H1 (cell line): ENCODE measurements around the gene RASL11B. TPM values are rescaled to one million over a fixed set of nuclear protein-coding genes. Genes with fewer than 3 reads are reported as not detected.

Source experiments
- CTCF ChIA-PET: fragments of 300-600 bp; sonication (Branson Sonifier 250); formaldehyde crosslinking; loops from one replicate; lab custom pipeline; 2021; ENCODE audit not compliant: partially characterized antibody; lab: Charles Lee
- POLR2A ChIA-PET: fragments of 300-600 bp; sonication (Branson Sonifier 250); formaldehyde crosslinking; loops from one replicate; lab custom pipeline; 2021; ENCODE audit warnings: inconsistent platforms; ENCODE audit not compliant: partially characterized antibody; lab: Charles Lee
- DNase-seq, 2 experiments: peaks; one replicate each; pipeline versions ENCODE4 v3.0.0 to v3.0.0-alpha.2; 2010 to 2022; ENCODE audit warnings: low spot score in 2 of 2, low read depth in 1 of 2, mixed read lengths in 1 of 2
- FAIRE-seq: peaks from 2 replicates; lab custom pipeline; 2011; peaks lifted over from hg19 to GRCh38; lab: Jason Lieb, UNC
- H2AFZ ChIP-seq: 2 replicates; pipeline ENCODE4 v1.8.1; 2012; ENCODE audit warnings: low read length, inconsistent platforms
- H2AK5ac ChIP-seq: 2 replicates; pipeline ENCODE4 v1.6.1; 2013; ENCODE audit warnings: low read depth, low read length
- H2BK120ac ChIP-seq: replicated peaks from 2 replicates; pipeline ENCODE3; 2013; ENCODE audit warnings: low read depth, low read length, inconsistent platforms
- H2BK12ac ChIP-seq: 2 replicates; pipeline ENCODE4 v1.6.1; 2013; ENCODE audit warnings: low read depth, low read length
- H2BK15ac ChIP-seq: 2 replicates; pipeline ENCODE4 v1.6.1; 2013; ENCODE audit warnings: low read length
- H2BK20ac ChIP-seq: 2 replicates; pipeline ENCODE4 v1.6.1; 2013; ENCODE audit warnings: low read length
- H2BK5ac ChIP-seq: 2 replicates; pipeline ENCODE4 v1.6.1; 2013; ENCODE audit warnings: low read depth, low read length
- H3K14ac ChIP-seq: 2 replicates; pipeline ENCODE4 v1.6.1; 2013; ENCODE audit warnings: inconsistent platforms; ENCODE audit not compliant: insufficient read length
- H3K18ac ChIP-seq: 2 replicates; pipeline ENCODE4 v1.6.1; 2013; ENCODE audit warnings: low read length; ENCODE audit errors: extremely low read depth
- H3K23ac ChIP-seq: 2 replicates; pipeline ENCODE4 v1.6.1; 2013; ENCODE audit warnings: inconsistent platforms; ENCODE audit not compliant: insufficient read length
- H3K23me2 ChIP-seq: 2 replicates; pipeline ENCODE4 v1.6.1; 2013; ENCODE audit warnings: low read depth, low read length
- H3K27ac ChIP-seq: 2 replicates; pipeline ENCODE4 v1.6.1; 2011; ENCODE audit warnings: low read depth, low read length, inconsistent platforms
- H3K27me3 ChIP-seq, 4 experiments: replicated peaks in 1 of 4; 1 replicate in 1 of 4; 2 replicates in 3 of 4; pipeline versions ENCODE4 v1.6.1 to v1.8.1; 2011 to 2013; ENCODE audit warnings: low read length in 3 of 4, mild to moderate bottlenecking in 3 of 4, inconsistent platforms in 2 of 4, mixed read lengths in 2 of 4, moderate library complexity in 1 of 4; ENCODE audit not compliant: control insufficient read depth in 3 of 4, insufficient read depth in 3 of 4; ENCODE audit errors: extremely low read depth in 1 of 4
- H3K36me3 ChIP-seq, 4 experiments: 2 replicates each; pipeline versions ENCODE4 v1.6.1 to v1.8.1; 2011 to 2013; ENCODE audit warnings: mild to moderate bottlenecking in 4 of 4, low read length in 3 of 4, moderate library complexity in 2 of 4, control low read depth in 1 of 4, inconsistent platforms in 1 of 4; ENCODE audit not compliant: insufficient read depth in 4 of 4, control insufficient read depth in 2 of 4
- H3K4ac ChIP-seq: replicated peaks from 2 replicates; pipeline ENCODE3; 2013; ENCODE audit warnings: low read length, low read depth, mixed read lengths, inconsistent platforms; ENCODE audit not compliant: insufficient read length
- H3K4me1 ChIP-seq, 4 experiments: replicated peaks in 1 of 4; 1 replicate in 1 of 4; 2 replicates in 3 of 4; pipeline versions ENCODE4 v1.6.1 to v1.8.1; 2011 to 2013; ENCODE audit warnings: low read length in 3 of 4, inconsistent platforms in 2 of 4, mixed read lengths in 1 of 4; ENCODE audit not compliant: insufficient read depth in 4 of 4, control insufficient read depth in 3 of 4
- H3K4me2 ChIP-seq, 2 experiments: 2 replicates each; pipeline versions ENCODE4 v1.6.1 to v1.8.1; 2011 to 2013; ENCODE audit warnings: low read depth in 2 of 2, low read length in 2 of 2, control low read depth in 1 of 2, inconsistent platforms in 1 of 2, mild to moderate bottlenecking in 1 of 2; ENCODE audit not compliant: insufficient read depth in 1 of 2
- H3K4me3 ChIP-seq, 4 experiments: fragments of 200-600, 300-600 bp in 1 of 4; sonication (generic), shearing (Covaris generic), sonication (Bioruptor Twin) in 1 of 4; 2 replicates each; pipeline versions ENCODE4 v1.5.1 to v1.8.1; 2011 to 2016; ENCODE audit warnings: low read length in 4 of 4, low read depth in 3 of 4, control low read depth in 2 of 4, inconsistent platforms in 2 of 4, mild to moderate bottlenecking in 2 of 4, mixed read lengths in 1 of 4, moderate library complexity in 1 of 4; ENCODE audit not compliant: insufficient read depth in 2 of 4; ENCODE audit errors: extremely low read depth in 1 of 4
- H3K56ac ChIP-seq: replicated peaks from 2 replicates; pipeline ENCODE3; 2013; ENCODE audit warnings: low read depth, mild to moderate bottlenecking, mixed read lengths, low read length, inconsistent platforms; ENCODE audit not compliant: insufficient read length
- H3K79me1 ChIP-seq: 2 replicates; pipeline ENCODE4 v1.6.1; 2013; ENCODE audit warnings: low read depth, low read length, control low read depth
- H3K79me2 ChIP-seq, 2 experiments: 2 replicates each; pipeline versions ENCODE4 v1.6.1 to v1.8.1; 2012 to 2013; ENCODE audit warnings: low read length in 2 of 2, mild to moderate bottlenecking in 2 of 2, inconsistent platforms in 1 of 2; ENCODE audit not compliant: insufficient read depth in 2 of 2, control insufficient read depth in 1 of 2
- H3K9ac ChIP-seq, 4 experiments: replicated peaks in 1 of 4; 1 replicate in 1 of 4; 2 replicates in 3 of 4; pipeline versions ENCODE4 v1.6.1 to v1.8.1; 2011 to 2013; ENCODE audit warnings: low read depth in 3 of 4, low read length in 3 of 4, control low read depth in 2 of 4, mild to moderate bottlenecking in 2 of 4, moderate library complexity in 2 of 4, inconsistent platforms in 1 of 4; ENCODE audit errors: extremely low read depth in 1 of 4
- H3K9me3 ChIP-seq, 2 experiments: 2 replicates each; pipeline versions ENCODE4 v1.6.1 to v1.8.1; 2012 to 2013; ENCODE audit warnings: mild to moderate bottlenecking in 2 of 2, moderate library complexity in 2 of 2, control low read depth in 1 of 2, inconsistent platforms in 1 of 2, low read depth in 1 of 2, low read length in 1 of 2, mixed read lengths in 1 of 2; ENCODE audit not compliant: insufficient read depth in 2 of 2
- H4K20me1 ChIP-seq, 2 experiments: replicated peaks in 1 of 2; 2 replicates each; pipeline versions ENCODE3 to v1.8.1; 2011 to 2013; ENCODE audit warnings: inconsistent platforms in 2 of 2, low read length in 2 of 2, mild to moderate bottlenecking in 1 of 2; ENCODE audit not compliant: insufficient read depth in 2 of 2, control insufficient read depth in 1 of 2
- H4K5ac ChIP-seq: 2 replicates; pipeline ENCODE4 v1.6.1; 2013; ENCODE audit warnings: low read length, low read depth, mixed read lengths, inconsistent platforms; ENCODE audit not compliant: insufficient read length
- H4K8ac ChIP-seq: 2 replicates; pipeline ENCODE4 v1.8.0; 2013; ENCODE audit warnings: mild to moderate bottlenecking, moderate library complexity, low read length, inconsistent platforms; ENCODE audit not compliant: insufficient read depth; ENCODE audit errors: extremely low read depth
- H4K91ac ChIP-seq: replicated peaks from 2 replicates; pipeline ENCODE3; 2013; ENCODE audit warnings: low read length, mixed read lengths, inconsistent platforms; ENCODE audit not compliant: insufficient read length
- ATF3 ChIP-seq: IDR thresholded peaks from 2 replicates; pipeline ENCODE4 v1.6.1; 2011; ENCODE audit warnings: low read depth, mild to moderate bottlenecking, low read length; ENCODE audit not compliant: insufficient read depth
- GABPA ChIP-seq: IDR thresholded peaks from 2 replicates; pipeline ENCODE4 v1.6.1; 2011; ENCODE audit warnings: mild to moderate bottlenecking, low read length, moderate library complexity, borderline replicate concordance; ENCODE audit not compliant: insufficient read depth
- PHF8 ChIP-seq: fragments of 200-600 bp; sonication (generic); conservative IDR thresholded peaks from 2 replicates; pipeline ENCODE4 v1.7.1; 2012; ENCODE audit warnings: low read depth, mild to moderate bottlenecking, inconsistent platforms, low read length, moderate library complexity
- RFX5 ChIP-seq: IDR thresholded peaks from 2 replicates; pipeline ENCODE4 v1.6.1; 2011; ENCODE audit warnings: low read depth, low read length, improper control_type of control experiment, borderline replicate concordance
- SP1 ChIP-seq: IDR thresholded peaks from 2 replicates; pipeline ENCODE4 v1.6.1; 2011; ENCODE audit warnings: low read depth, low read length
- SP4 ChIP-seq: IDR thresholded peaks from 2 replicates; pipeline ENCODE4 v1.6.1; 2012; ENCODE audit warnings: low read length, inconsistent platforms
- TEAD4 ChIP-seq: IDR thresholded peaks from 2 replicates; pipeline ENCODE4 v1.6.1; 2012; ENCODE audit warnings: low read depth, low read length, inconsistent platforms, mixed read lengths
- WGBS, 2 experiments: shearing (Covaris generic) in 1 of 2; methylation state at CpG; one replicate each; pipeline versions ENCODE4 v1.1.6 to v1.1.7; 2013 to 2015; ENCODE audit warnings: low lambda C conversion rate in 2 of 2, mixed read lengths in 2 of 2, inconsistent platforms in 1 of 2, low coverage in 1 of 2, missing lambda C conversion rate in 1 of 2; ENCODE audit not compliant: insufficient replicate concordance in 2 of 2, insufficient coverage in 1 of 2, insufficient read length in 1 of 2; ENCODE audit errors: extremely low coverage in 1 of 2, missing lambda C conversion rate in 1 of 2; 5-methylcytosine and 5-hydroxymethylcytosine counted together
- polyA plus RNA-seq, 7 experiments: library from polyadenylated mRNA; depleted of rRNA in 3 of 7; stranded (reverse) in 5 of 7; unstranded in 2 of 7; fragments of >200 nt in 5 of 7; fragments of 200-250 nt in 2 of 7; gene quantifications; 1 replicate in 5 of 7; 2 replicates in 1 of 7; 4 replicates in 1 of 7; pipeline versions ENCODE4 v1.2.1 to v1.2.3, GENCODE V29; 2011 to 2013; ENCODE audit warnings: missing spikeins in 2 of 7, mixed read lengths in 2 of 7
- total RNA-seq: library from RNA; stranded (reverse); fragmentation: NEBNext Ultra II Directional; extraction: Animal tissue kit (Norgen Biotek cat#: 25700); gene quantifications from 2 replicates; pipeline ENCODE4 v1.2.1, GENCODE V29; 2021

The RASL11B gene
- total and polyA plus RNA-seq, 2 of the 8 experiments (the other 6 are each of a cell fraction or from before 2014, with no cell fraction given), result 49.8 to 75.5 TPM

GRCh38 chr4:52844596-52844995, 17.5 kb upstream of the RASL11B start:
- Histone ChIP-seq H3K4me1 (peaks cover 5 to 15% (median 12%) of the 10 kb centered on the region in 4 experiments), H4K20me1 (no peaks in the 10 kb centered on the region), H3K9ac (no peak overlapping the region), H2BK20ac (no peak overlapping the region), H4K91ac (no peak overlapping the region), H3K9me3 (no peaks in the 10 kb centered on the region), H2BK120ac (no peak overlapping the region), H2BK12ac (no peak overlapping the region), H2BK15ac (no peak overlapping the region), H3K18ac (no peak overlapping the region), H3K79me2 (no peaks in the 10 kb centered on the region), H3K36me3 (no peaks in the 10 kb centered on the region), H3K23ac (no peak overlapping the region), H4K5ac (no peak overlapping the region), H3K27me3 (no peaks in the 10 kb centered on the region), H3K4me3 (no peak overlapping the region), H2AK5ac (no peak overlapping the region), H4K8ac (no peak overlapping the region), H2BK5ac (no peak overlapping the region), H3K14ac (no peak overlapping the region), H3K4ac (no peak overlapping the region), H2AFZ (no peak overlapping the region), H3K4me2 (no peak overlapping the region), H3K79me1 (no peaks in the 10 kb centered on the region), H3K23me2 (no peaks in the 10 kb centered on the region), H3K56ac (no peak overlapping the region), H3K27ac (no peak overlapping the region)
- ChIA-PET CTCF (interaction anchor here (0.8 to 2.1 kb wide), 6 partner anchors 8 to 339 kb away, joined by 3 to 6 read pairs (median 4); no protein-coding TSS in a partner anchor), POLR2A (interaction anchor here (1.4 to 15.2 kb wide), 3 partner anchors 12 to 132 kb away, joined by 5 to 165 read pairs (median 5); partner anchors contain the start of gene RASL11B)
- TF ChIP-seq PHF8 (no peak), RFX5 (no peak), TEAD4 (no peak), SP1 (no peak), GABPA (no peak), SP4 (no peak), ATF3 (no peak)
- no peak for DNase-seq
- WGBS, 2 experiments, result 89% methylated on average over 2 of the region's 2 CpGs; no CpG with 5 or more reads in 1 of the 2 experiments
- FAIRE-seq, result no peak
